NCI-H2227 (cell line): Measurements from ENCODE around the gene CTU2.

Source experiments
- DNase-seq: peaks from one replicate; lab custom pipeline; 2025; ENCODE audit not compliant: unreplicated experiment; lab: John Stamatoyannopoulos, UW

CTU2 gene

GRCh38 chr16:88696441-88696840, 9.9 kb upstream of the CTU2 start:
- no peak for DNase-seq

GRCh38 chr16:88697116-88697830, 9.0 kb upstream of the CTU2 start:
- DNase-seq: no peak

GRCh38 chr16:88697831-88698615, 8.3 kb upstream of the CTU2 start:
- no peak for DNase-seq

DNA sequence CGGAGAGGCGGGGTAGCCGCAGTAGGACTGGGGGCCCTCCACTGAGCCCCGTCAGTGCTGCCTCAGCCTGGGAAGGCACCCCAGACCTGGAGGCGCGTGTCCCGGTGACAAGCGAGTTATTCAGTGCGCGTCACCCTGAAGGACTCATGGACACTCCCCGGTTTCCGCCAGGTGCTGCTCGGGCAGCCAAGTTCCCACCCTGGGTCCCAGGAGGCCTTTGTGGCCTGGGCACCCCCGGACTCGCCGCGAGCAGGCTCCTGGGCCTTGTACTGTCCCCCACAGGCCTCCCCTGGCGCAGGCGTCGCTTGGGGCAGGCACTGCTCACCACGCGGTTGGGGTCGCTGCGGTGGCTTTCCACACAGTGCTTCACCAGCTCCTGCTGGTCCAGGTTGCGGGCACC, 7.7 kb upstream of the CTU2 start:
- no peak for DNase-seq

DNA sequence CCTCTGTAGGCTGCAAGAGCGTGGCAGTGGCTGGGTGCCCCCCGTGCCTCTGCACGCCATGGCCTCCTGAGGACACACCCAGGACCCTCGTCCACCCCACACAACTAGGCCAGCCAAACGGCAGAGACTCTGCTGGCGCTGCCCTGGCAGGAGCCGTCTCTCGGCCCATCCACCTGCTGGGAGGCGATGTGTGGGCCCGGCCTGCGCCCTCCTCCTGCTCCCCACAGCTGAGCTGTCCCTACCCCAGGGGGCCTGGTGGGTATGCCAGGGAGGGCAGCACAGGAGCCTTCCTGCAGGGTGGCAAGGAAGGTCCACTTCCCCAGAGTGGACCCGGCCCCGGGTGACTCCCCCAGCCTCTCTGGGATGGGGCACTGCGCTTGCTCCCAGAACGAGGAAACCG, 7.1 kb upstream of the CTU2 start:
- no peak for DNase-seq

DNA sequence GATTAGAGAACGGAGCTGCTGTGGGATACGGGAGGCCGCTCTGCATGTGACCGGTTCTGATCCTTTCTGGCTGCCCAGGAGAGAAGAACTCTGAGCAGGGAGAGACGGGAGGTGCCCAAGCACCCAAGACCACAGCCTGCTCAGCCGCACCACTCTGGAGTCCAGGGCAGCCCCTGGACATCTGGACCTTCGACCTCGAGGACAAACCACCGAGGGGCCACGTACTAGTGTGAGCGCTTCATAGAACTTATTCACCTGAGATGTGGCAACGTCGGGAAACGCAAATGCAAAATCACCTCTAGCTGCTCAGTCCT, 6.0 kb upstream of the CTU2 start:
- no peak for DNase-seq

DNA sequence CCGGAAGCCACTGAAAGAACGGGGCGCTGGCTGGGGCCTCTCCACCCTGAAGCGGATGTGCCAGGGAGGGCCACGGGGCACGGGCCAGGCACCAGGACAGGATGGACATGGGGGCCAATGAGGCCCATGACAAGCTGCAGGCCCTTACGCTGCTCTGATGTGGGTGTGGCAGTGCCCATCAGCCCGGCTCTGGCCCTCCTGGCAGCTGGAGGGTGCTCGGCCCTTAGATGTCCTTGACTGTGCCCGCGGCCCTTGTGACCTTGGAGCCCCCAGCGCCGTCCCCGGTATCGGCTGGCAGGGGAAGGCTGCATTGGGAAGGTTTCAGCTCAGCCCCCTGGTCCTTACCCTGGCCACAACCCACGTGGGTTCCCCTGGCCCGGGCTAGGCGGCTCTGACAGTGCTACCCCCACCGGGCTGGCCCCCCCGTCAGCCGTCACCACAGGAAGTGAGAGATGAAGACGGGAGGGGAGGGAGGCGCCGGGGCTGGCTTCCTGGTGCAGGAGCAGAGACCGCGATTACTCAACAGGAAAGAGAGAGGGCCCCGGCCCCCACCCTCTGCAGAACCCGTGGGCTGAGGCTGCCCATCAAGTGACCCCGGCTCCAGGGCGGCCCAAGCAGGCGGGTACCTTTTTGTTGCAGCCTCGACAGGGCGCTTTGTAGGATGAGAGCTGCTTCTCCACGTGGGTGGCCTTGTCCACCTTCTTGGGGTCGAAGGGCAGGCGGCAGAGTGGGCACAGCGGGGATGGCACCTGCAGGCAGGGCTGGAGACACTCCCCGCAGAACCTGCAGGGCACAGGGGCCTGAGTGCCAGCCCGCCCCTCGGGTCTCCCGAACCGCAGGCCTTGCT, 5.4 kb upstream of the CTU2 start:
- DNase-seq: no peak

DNA sequence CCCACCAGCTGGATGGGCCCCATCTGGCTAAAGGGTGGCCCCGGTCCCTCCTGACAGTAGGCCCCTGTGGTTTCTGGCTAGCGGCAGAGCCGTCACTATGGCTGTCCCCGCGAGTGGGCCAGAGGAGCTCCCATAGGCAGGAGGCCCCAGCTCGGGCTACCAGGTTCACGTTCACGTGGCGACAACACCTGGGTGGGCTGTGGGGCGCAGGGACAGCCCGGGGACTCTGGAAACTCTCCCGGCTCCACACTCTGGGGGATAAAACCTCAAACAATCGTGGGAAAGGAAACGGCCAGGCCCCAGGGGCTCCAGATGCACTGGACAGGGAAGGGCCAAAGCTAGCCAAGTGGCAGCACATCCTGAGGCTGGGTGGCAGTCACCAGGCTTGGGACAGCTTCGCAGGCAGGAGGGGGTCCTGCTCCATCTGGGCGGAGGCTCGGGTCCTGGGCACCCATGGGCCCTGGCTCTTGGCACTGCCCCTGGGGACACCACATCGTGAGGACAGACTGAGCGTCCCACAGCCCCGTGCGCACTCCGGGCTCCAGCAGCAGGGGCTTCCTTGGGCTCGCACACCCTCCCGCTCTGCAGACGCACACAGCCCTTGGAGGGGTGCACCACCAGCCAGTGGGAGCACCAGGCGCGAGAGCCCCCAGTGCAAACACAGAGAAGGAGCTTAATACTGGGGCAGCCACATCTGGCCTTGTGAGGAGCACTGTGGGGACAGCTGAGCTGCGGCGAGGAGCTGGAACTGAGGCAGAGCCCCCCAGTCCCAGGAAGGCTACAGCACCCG, 4.5 kb upstream of the CTU2 start:
- no peak for DNase-seq

DNA sequence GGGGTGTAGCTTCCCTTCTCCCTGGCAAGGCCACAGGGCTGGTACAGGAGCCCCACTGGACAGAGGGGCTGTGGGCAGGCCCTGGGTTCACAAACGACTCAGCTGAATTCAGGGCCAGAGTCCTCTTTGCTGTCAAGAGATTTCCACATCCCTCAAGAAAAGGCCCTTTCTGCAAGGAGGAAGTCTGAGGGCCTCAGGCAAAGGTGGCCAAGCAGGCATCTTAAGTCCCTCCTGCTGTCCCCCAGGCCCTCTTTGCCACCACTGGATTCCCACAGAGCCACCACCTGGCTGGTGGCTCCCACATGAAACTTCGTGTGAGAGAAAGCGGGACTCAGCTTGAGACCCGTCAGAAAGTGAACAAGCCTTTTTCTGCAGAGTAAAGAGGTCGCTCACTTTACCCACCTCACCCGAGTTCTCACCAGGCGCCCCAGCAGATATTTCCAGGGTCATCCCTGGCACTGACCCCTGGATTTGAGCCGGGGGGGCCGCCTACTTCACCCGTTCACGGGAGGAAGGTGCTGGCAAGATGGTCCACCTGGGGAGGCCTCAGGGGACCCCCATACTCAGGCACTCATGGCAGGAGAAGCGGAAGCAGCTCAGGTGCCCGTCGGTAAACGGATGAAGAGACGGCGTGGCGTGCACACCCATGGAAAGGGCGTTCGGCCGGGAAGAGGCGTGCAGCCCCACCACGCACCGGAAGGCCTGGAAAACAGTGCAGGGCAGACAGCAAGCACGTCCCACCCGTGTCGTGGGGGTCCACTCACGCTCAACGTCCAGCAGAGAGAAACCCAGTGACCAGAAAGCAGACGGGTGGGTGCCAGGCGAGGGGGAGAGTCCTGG, 3.7 kb upstream of the CTU2 start:
- no peak for DNase-seq

- no peak for DNase-seq
Measured at GRCh38 chr16:88703486-88704309, 2.6 kb upstream of the CTU2 start.

- DNase-seq: peak; percentile 8
Measured at GRCh38 chr16:88705076-88705684, 1.1 kb upstream of the CTU2 start.

- DNase-seq: no peak
Measured at GRCh38 chr16:88705801-88706228, 488 bp upstream of the CTU2 start.

DNA sequence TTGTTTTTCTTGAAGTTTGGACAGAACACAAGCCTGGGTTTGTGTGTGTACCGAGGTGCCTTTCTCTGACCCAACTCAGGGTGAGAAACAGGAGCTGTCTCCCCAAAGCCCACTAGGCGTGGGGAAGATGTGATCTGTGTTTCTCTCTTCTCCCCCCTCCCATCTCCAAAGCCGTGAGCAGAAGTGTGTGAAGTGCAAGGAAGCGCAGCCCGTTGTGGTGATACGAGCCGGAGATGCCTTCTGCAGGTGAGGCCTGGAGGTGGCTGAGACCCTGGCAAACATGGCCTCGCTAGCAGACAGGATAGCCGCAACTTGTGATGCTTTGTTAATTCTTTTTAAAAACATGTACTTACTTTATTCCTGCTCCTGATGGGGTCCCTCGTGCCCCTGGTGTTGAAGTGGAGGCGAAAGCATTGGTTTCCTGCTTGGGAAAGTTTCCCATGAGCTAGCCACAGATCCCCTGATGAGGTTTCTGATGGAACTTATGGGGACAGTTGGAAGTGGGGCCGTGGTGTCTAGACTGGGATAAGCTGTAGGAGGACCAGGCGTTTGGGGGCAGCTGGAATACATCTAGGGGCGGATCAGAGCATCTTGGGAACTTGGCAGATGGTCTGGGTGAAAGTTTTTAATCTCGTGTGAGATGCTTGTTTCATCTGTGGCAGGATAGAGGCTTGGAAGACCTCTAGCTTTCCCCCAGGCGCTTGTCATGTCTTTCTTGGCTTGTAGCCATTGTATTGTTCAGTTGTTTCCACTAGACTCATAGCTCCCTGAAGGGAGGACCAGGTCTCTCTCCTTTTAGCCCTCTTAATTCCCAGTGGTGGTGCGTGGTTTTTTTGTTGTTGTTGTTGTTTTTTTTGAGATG, 893 bp downstream of the CTU2 start:
- DNase-seq: no peak

DNA sequence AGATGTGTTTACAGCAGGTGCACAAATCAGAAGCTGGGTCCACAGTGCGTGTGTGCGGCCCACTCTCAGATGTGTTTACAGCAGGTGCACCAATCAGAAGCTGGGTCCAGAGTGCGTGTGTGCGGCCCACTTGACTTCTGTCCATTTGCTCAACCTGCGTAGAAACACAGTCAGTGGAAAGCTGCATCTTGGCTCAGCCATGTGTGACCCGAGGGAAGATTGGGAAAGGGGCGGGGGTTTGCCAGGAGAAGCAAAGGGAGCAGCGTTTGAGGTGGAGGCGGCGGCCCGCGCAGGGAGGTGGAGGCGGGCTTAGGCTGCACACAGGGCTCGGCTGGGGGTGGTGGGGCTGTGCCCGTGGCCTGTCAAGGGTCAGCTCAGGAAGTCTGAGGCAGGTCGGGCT, 4.3 kb downstream of the CTU2 start:
- DNase-seq: no peak

GRCh38 chr16:88711750-88712340, 5.5 kb downstream of the CTU2 start:
- DNase-seq: no peak

DNA sequence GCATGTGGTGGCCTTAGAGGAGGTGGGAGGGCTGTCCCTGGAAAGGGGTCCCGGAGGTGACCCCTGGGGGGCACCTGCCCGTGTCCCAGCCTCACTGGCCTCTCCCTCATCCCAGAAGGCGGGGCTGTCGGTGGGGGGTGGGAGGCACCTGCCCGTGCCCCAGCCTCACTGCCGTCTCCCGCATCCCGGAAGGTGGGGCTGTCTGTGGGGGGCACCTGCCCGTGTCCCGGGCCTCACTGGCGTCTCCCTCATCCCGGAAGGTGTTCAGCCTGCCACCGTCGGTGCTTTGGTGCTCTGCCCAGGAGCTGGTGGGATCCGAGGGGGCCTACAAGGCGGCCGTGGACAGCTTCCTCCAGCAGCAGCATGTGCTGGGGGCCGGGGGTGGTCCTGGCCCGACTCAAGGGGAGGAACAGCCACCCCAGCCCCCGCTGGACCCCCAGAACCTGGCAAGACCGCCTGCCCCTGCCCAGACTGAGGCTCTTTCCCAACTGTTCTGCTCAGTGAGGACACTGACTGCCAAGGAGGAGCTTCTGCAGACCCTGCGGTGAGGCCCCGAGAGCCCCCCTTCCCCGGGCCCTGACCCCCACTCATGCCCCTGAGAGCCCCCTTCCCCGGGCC, 6.2 kb downstream of the CTU2 start:
- DNase-seq: no peak

DNA sequence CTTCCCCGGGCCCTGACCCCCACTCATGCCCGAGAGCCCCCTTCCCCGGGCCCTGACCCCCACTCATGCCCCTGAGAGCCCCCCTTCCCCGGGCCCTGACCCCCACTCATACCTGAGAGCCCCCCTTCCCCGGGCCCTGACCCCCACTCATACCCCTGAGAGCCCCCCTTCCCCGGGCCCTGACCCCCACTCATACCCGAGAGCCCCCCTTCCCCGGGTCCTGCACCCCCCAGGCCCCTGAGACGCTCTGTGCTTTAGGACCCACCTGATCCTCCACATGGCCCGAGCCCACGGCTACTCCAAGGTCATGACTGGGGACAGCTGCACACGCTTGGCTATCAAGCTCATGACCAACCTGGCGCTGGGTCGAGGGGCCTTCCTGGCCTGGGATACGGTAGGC, 6.8 kb downstream of the CTU2 start:
- DNase-seq: no peak
